GM10266 (cell line): ENCODE measurements around the gene ATP8A2.

Source experiments
- DNase-seq: peaks from one replicate; pipeline ENCODE4 v3.0.0; 2012; ENCODE audit errors: extremely low spot score
- CTCF ChIP-seq: IDR thresholded peaks from 2 replicates; pipeline ENCODE4 v1.5.1; 2012; ENCODE audit warnings: mild to moderate bottlenecking, low read depth; ENCODE audit not compliant: control insufficient read depth, insufficient read depth; ENCODE audit errors: missing control alignments

The ATP8A2 gene

GRCh38 chr13:25741796-25742195, 370.0 kb downstream of the ATP8A2 start:
- no peak for DNase-seq
- TF ChIP-seq CTCF: no peak

GRCh38 chr13:25742220-25742619, 370.4 kb downstream of the ATP8A2 start:
- no peak for DNase-seq
- TF ChIP-seq CTCF: no peak

GRCh38 chr13:25743421-25743820, 371.6 kb downstream of the ATP8A2 start:
- TF ChIP-seq CTCF: no peak
- no peak for DNase-seq

- no peak for TF ChIP-seq CTCF
- DNase-seq: no peak
These were observed 372.4 kb downstream of the ATP8A2 start for GRCh38 chr13:25744178-25744577.

GRCh38 chr13:25746131-25746530, 374.4 kb downstream of the ATP8A2 start:
- no peak for TF ChIP-seq CTCF

GRCh38 chr13:25752957-25753551, 381.3 kb downstream of the ATP8A2 start:
- DNase-seq: no peak

More at GRCh38 chr13:25746131-25746530, 374.4 kb downstream of the ATP8A2 start:
- DNase-seq: no peak

GRCh38 chr13:25753976-25754375, 382.2 kb downstream of the ATP8A2 start:
- TF ChIP-seq CTCF: no peak

More at GRCh38 chr13:25752957-25753551, 381.3 kb downstream of the ATP8A2 start:
- no peak for TF ChIP-seq CTCF

More at GRCh38 chr13:25753976-25754375, 382.2 kb downstream of the ATP8A2 start:
- DNase-seq: no peak
